ENCODE results near the gene MCRIP2.

MCRIP2 gene

GRCh38 chr16:627454-628239 lies 14.0 kb upstream of the MCRIP2 start:
- H3K4me2 ChIP-seq = peak overlapping the region in 2 of 11 experiments; percentile 2 to 50; a peak in 1 of 22 replicates

DNA sequence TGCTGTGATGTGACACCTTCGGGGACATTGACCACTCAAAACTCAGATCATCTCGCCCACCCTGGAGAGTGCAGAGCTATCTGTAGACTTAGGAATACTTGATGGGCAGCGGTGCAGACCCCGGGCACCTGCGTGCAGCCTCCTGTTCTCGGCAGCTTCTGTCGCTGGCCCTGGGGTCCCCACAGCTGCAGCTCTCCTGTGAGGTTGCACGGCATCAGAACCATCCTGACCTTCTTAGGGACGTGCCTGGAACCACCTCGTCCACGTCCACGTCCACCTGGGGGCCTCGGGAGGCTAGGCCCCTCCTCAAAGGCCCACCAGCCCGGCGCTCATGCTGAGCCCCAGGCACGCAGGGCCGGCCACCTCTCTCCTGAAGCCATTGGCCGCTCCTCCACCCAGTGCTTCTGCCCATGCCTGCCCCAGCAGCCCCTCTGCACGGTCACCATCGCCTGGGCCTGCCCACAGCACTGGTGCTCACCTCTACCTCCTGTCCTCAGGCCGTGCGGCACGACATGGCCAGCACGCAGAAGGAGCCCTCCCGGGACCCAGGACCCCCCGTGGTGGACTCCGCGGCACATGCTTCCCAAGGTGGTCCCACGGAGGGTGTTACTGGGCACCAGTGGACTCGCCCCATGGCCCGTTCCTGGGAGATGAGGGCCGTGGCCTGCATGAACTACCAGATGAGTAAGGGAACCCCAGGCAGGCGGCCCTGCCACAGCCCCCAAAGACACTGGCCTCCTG lies 13.1 kb upstream of the MCRIP2 start:
- no peak overlapping the region for H3K27ac ChIP-seq
- no peak overlapping the region for H3K9ac ChIP-seq
- H3K4me3 ChIP-seq = no peak overlapping the region
- peaks cover 11 to 58% (median 48%) of the 10 kb centered on the region in 11 experiments; a peak in 20 of 22 replicates for H3K36me3 ChIP-seq
- no peaks in the 10 kb centered on the region for H3K27me3 ChIP-seq
- no peak for TF ChIP-seq Cebpa-rat (IDR thresholded peaks at IDR 0.05)
- H3K9me3 ChIP-seq (replicated peaks in 1 of 11) = no peaks in the 10 kb centered on the region
- peaks cover 27 to 53% (median 39%) of the 10 kb centered on the region in 10 experiments for H3K4me1 ChIP-seq
- H3K4me2 ChIP-seq = no peak overlapping the region
- peaks cover 4 to 95% (median 66%) of the 10 kb centered on the region in 11 experiments; a peak in 20 of 22 replicates for H4K20me1 ChIP-seq

More at GRCh38 chr16:627454-628239, 14.0 kb upstream of the MCRIP2 start:
- peaks cover 27 to 53% (median 41%) of the 10 kb centered on the region in 10 experiments for H3K4me1 ChIP-seq
- no peaks in the 10 kb centered on the region for H3K9me3 ChIP-seq (replicated peaks in 1 of 11)
- H3K27me3 ChIP-seq = no peaks in the 10 kb centered on the region
- no peak overlapping the region for H3K27ac ChIP-seq
- no peak overlapping the region for H3K9ac ChIP-seq
- no peak for TF ChIP-seq Cebpa-rat (IDR thresholded peaks at IDR 0.05)
- no peak overlapping the region for H3K4me3 ChIP-seq
- peaks cover 4 to 95% (median 65%) of the 10 kb centered on the region in 11 experiments; a peak in 20 of 22 replicates for H4K20me1 ChIP-seq
- H3K36me3 ChIP-seq = peaks cover 7 to 50% (median 39%) of the 10 kb centered on the region in 11 experiments; a peak in 19 of 22 replicates

DNA sequence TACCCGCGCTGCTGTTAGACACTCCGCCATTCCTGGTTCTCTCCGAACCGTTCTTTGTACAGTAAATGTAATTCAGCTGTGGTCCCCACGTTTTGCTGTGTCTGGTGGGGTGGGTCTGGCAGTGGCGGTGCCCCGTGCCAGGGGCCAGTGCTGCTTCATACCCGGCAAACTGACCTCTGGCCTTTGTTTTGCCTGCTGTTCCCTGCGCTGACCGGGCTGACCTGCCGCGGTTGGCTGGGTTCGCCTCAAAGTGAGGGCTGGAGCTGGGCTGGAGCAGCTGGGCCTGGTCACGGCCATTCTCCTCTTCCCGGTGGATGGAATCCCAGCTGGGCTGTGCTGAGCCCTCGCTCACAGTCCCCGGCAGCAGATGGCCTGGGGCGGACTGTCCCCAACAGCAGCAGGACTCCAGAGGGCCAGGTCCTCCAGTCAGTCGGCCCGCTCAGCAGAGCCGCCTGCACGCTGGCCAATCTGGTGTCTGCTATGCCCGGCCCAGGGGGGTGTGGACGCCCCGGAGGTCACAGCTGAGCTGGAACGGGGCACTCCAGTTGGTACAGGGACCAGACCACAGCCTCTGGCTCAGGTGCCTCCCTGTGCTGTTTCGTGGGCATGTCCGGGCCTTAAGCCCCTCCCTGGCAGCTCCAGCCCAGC lies 12.3 kb upstream of the MCRIP2 start:
- Histone ChIP-seq H3K4me3 (no peak overlapping the region), H3K4me1 (peaks cover 23 to 46% (median 33%) of the 10 kb centered on the region in 10 experiments), H3K27me3 (no peaks in the 10 kb centered on the region), H3K27ac (no peak overlapping the region), H3K4me2 (no peak overlapping the region), H3K9ac (peak overlapping the region in 1 of 11 experiments; percentile 5; a peak in 1 of 22 replicates), H3K9me3 (replicated peaks in 1 of 11) (no peaks in the 10 kb centered on the region), H3K36me3 (peaks cover 20 to 67% (median 56%) of the 10 kb centered on the region in 11 experiments), H4K20me1 (peaks cover 4 to 95% (median 62%) of the 10 kb centered on the region in 11 experiments; a peak in 20 of 22 replicates)
- TF ChIP-seq Cebpa-rat (IDR thresholded peaks at IDR 0.05) = no peak

GRCh38 chr16:629833-630248 lies 11.8 kb upstream of the MCRIP2 start:
- Histone ChIP-seq H3K4me1 (peaks cover 23 to 47% (median 33%) of the 10 kb centered on the region in 10 experiments), H3K4me3 (no peak overlapping the region), H3K9me3 (replicated peaks in 1 of 11) (no peaks in the 10 kb centered on the region), H3K36me3 (peaks cover 21 to 72% (median 59%) of the 10 kb centered on the region in 11 experiments), H3K4me2 (peak overlapping the region in 7 of 11 experiments; percentile 19 to 64 (median 51); a peak in 5 of 22 replicates), H3K9ac (peak overlapping the region in 3 of 11 experiments; percentile 49 to 53 (median 50); a peak in 5 of 22 replicates), H4K20me1 (peaks cover 4 to 95% (median 62%) of the 10 kb centered on the region in 11 experiments; a peak in 20 of 22 replicates), H3K27me3 (no peaks in the 10 kb centered on the region), H3K27ac (no peak overlapping the region)
- no peak for TF ChIP-seq Cebpa-rat (IDR thresholded peaks at IDR 0.05)

GRCh38 chr16:630249-630814 lies 11.3 kb upstream of the MCRIP2 start:
- H3K9me3 ChIP-seq (replicated peaks in 1 of 11) = no peaks in the 10 kb centered on the region
- H4K20me1 ChIP-seq = peaks cover 1 to 95% (median 62%) of the 10 kb centered on the region in 11 experiments; a peak in 20 of 22 replicates
- H3K9ac ChIP-seq = peak overlapping the region in 6 of 11 experiments; percentile 7 to 58 (median 50); a peak in 8 of 22 replicates
- H3K36me3 ChIP-seq = peaks cover 21 to 70% (median 59%) of the 10 kb centered on the region in 11 experiments
- H3K27ac ChIP-seq = no peak overlapping the region
- no peak for TF ChIP-seq Cebpa-rat (IDR thresholded peaks at IDR 0.05)
- peaks cover 23 to 52% (median 34%) of the 10 kb centered on the region in 10 experiments for H3K4me1 ChIP-seq
- H3K27me3 ChIP-seq = no peaks in the 10 kb centered on the region
- no peak overlapping the region for H3K4me3 ChIP-seq
- H3K4me2 ChIP-seq = peak overlapping the region in 10 of 11 experiments; percentile 19 to 64 (median 50); a peak in 14 of 22 replicates

- peak within 1 kb of the TSS in 9 of 11 experiments; percentile 5 to 58 (median 42); a peak in 11 of 22 replicates for H3K9ac ChIP-seq
- peaks cover 24 to 53% (median 34%) of the 10 kb centered on the region in 10 experiments for H3K4me1 ChIP-seq
Observed at GRCh38 chr16:630815-631405, 10.7 kb upstream of the MCRIP2 start, which contains the start of gene WFIKKN1. TSS of gene WFIKKN1 (plus strand) at chr16:630985. CDS start at chr16:631254, 269 bp downstream.

DNA sequence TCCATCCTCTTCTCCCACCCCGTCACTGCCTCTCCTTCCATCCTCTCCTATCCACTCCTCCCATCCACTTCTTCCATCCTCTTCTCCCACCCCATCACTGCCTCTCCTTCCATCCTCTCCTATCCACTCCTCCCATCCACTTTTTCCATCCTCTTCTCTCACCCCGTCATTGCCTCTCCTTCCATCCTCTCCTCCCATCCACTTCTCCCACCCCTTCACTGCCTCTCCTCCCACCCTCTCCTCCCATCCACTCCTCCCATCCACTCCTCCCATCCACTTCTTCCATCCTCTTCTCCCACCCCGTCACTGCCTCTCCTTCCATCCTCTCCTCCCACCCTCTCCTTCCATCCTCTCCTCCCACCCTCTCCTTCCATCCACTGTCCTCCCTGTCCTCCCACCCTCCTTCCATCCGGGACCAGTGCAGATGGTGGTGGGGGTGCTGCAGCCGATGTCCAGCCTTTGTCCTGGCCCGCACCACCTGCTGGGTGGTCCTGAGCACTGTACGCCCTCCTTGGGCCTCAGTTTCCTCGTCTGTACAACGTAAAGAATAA lies 9.7 kb upstream of the MCRIP2 start:
- Histone ChIP-seq H3K9me3 (replicated peaks in 1 of 11) (no peaks in the 10 kb centered on the region), H3K4me1 (peaks cover 24 to 44% (median 31%) of the 10 kb centered on the region in 10 experiments), H3K27ac (no peak overlapping the region), H3K9ac (no peak overlapping the region), H3K36me3 (peaks cover 21 to 55% (median 44%) of the 10 kb centered on the region in 11 experiments; a peak in 21 of 22 replicates), H3K4me2 (no peak overlapping the region), H3K4me3 (no peak overlapping the region), H4K20me1 (peaks cover 0 to 84% (median 53%) of the 10 kb centered on the region in 11 experiments; a peak in 19 of 22 replicates), H3K27me3 (no peaks in the 10 kb centered on the region)
- no peak for TF ChIP-seq Cebpa-rat (IDR thresholded peaks at IDR 0.05)

More at GRCh38 chr16:630815-631405, 10.7 kb upstream of the MCRIP2 start, which contains the start of gene WFIKKN1:
- H4K20me1 ChIP-seq = peaks cover 0 to 91% (median 57%) of the 10 kb centered on the region in 11 experiments; a peak in 19 of 22 replicates
- no peaks in the 10 kb centered on the region for H3K27me3 ChIP-seq
- H3K27ac ChIP-seq = no peak within 1 kb of the TSS
- no peak for TF ChIP-seq Cebpa-rat (IDR thresholded peaks at IDR 0.05)
- no peak within 1 kb of the TSS for H3K4me3 ChIP-seq
- H3K36me3 ChIP-seq = peaks cover 21 to 64% (median 53%) of the 10 kb centered on the region in 11 experiments
- H3K4me2 ChIP-seq = peak within 1 kb of the TSS; percentile 31 to 64 (median 51); a peak in 21 of 22 replicates
- H3K9me3 ChIP-seq (replicated peaks in 1 of 11) = no peaks in the 10 kb centered on the region
